ENCODE data around the gene LTBP1. TPM values are rescaled to one million over a fixed set of nuclear protein-coding genes. Genes with fewer than 3 reads are reported as not detected.

LTBP1 gene
- total RNA-seq, 1 experiment from 2014 or later = 28.5 TPM

GRCh38 chr2:33196700-33197099 is 249.9 kb downstream of the LTBP1 start:
- Histone ChIP-seq H2AFZ (ENCODE audit: low read length) (no peak overlapping the region), H3K56ac (ENCODE audit: insufficient read length, low read depth, low read length) (no peak overlapping the region), H3K9me3 (ENCODE audit: control insufficient read depth, low read depth, low read length) (no peaks in the 10 kb centered on the region), H3K4me2 (ENCODE audit: insufficient read depth, insufficient read length, low read length) (no peak overlapping the region), H3T11ph (ENCODE audit: low read length) (no peak overlapping the region), H3K4me1 (ENCODE audit: insufficient read depth, low read length) (peaks cover 2% of the 10 kb centered on the region; the same call in 1 of the 2 replicates), H3K27ac (ENCODE audit: insufficient read length, low read depth, low read length) (no peak overlapping the region), H4K91ac (ENCODE audit: insufficient read length, low read depth, low read length) (no peak overlapping the region), H3K9ac (ENCODE audit: extremely low read depth, insufficient read length, low read length) (no peak overlapping the region), H3K4ac (ENCODE audit: low read depth, low read length) (no peak overlapping the region), H2BK120ac (ENCODE audit: low read depth, low read length, poor library complexity, severe bottlenecking) (no peak overlapping the region), H2BK20ac (ENCODE audit: low read depth, low read length, poor library complexity, severe bottlenecking) (no peak overlapping the region), H3K79me2 (ENCODE audit: insufficient read depth, low read length) (no peaks in the 10 kb centered on the region), H4K20me1 (ENCODE audit: control insufficient read depth, insufficient read depth, insufficient read length) (no peaks in the 10 kb centered on the region), H4K8ac (replicated peaks; ENCODE audit: insufficient read length, low read depth, low read length) (no peak overlapping the region), H3K79me1 (ENCODE audit: insufficient read depth, low read depth, low read length, poor library complexity, severe bottlenecking) (no peaks in the 10 kb centered on the region), H2BK5ac (ENCODE audit: insufficient read length, low read length) (no peak overlapping the region), H2AK5ac (ENCODE audit: insufficient read length, low read length) (no peak overlapping the region), H2BK15ac (ENCODE audit: low read depth, low read length) (no peak overlapping the region), H2BK12ac (ENCODE audit: insufficient read length, low read depth, low read length) (no peak overlapping the region), H3K23me2 (ENCODE audit: insufficient read length, low read depth, low read length, poor library complexity, severe bottlenecking) (no peaks in the 10 kb centered on the region), H3K18ac (ENCODE audit: insufficient read length, low read depth, low read length) (no peak overlapping the region), H3K27me3 (ENCODE audit: insufficient read depth, low read length) (no peaks in the 10 kb centered on the region), H3K23ac (ENCODE audit: insufficient read length, low read depth, low read length) (no peak overlapping the region), H4K5ac (ENCODE audit: insufficient read length, low read depth, low read length) (no peak overlapping the region), H3K14ac (ENCODE audit: insufficient read depth, low read length) (no peak overlapping the region)
- H3K36me3 Mint-ChIP-seq (ENCODE audit: insufficient read depth in 1 of 3, low read depth in 3 of 3) = peaks cover 0 to 2% (median 0%) of the 10 kb centered on the region in 3 experiments; a peak in 3 of 7 replicates
- H3K9me3 Mint-ChIP-seq = no peaks in the 10 kb centered on the region; a peak in 1 of 5 replicates
- H3K4me3 Mint-ChIP-seq = no peak overlapping the region
- DNase-seq = no peak
- TF ChIP-seq CTCF (conservative IDR thresholded peaks at IDR 0.05) = no peak
- H3K27me3 Mint-ChIP-seq (ENCODE audit: low read depth) = no peaks in the 10 kb centered on the region
- peaks cover 10 to 14% of the 10 kb centered on the region in 2 experiments for H3K4me1 Mint-ChIP-seq
- H3K27ac Mint-ChIP-seq = no peak overlapping the region
- no CpG with 5 or more reads among the region's 3 CpGs for WGBS (ENCODE audit: extremely low coverage, insufficient read length, low lambda C conversion rate)
